GM04503 (cell line): Measurements from ENCODE around the gene GNB1.
A peak's percentile ranks its signal among the peaks of the same experiment; 100 is the strongest.

Experiments
- DNase-seq: peaks from one replicate; pipeline ENCODE4 v3.0.0-alpha.2; 2012; ENCODE audit warnings: low read depth

GNB1 gene

GRCh38 chr1:1922956-1923833, 32.3 kb upstream of the GNB1 start:
- DNase-seq, result no peak

GRCh38 chr1:1922702-1922955, 31.7 kb upstream of the GNB1 start:
- DNase-seq, result no peak

- DNase-seq, result no peak
Measured at GRCh38 chr1:1921901-1922701, 31.2 kb upstream of the GNB1 start.

GRCh38 chr1:1921459-1921862, 30.6 kb upstream of the GNB1 start:
- DNase-seq, result no peak

GRCh38 chr1:1920608-1921458, 29.9 kb upstream of the GNB1 start:
- no peak for DNase-seq

GRCh38 chr1:1920057-1920607, 29.2 kb upstream of the GNB1 start:
- DNase-seq, result no peak

- peak; percentile 48 for DNase-seq
Measured at GRCh38 chr1:1919304-1920056, 28.6 kb upstream of the GNB1 start.

GRCh38 chr1:1918901-1919303, 28.0 kb upstream of the GNB1 start, which contains the start of gene TMEM52:
TMEM52 (minus strand) TSS chr1:1919279; CDS start chr1:1919265, 14 bp downstream.
- no peak for DNase-seq

- DNase-seq, result no peak
Measured at GRCh38 chr1:1917995-1918900, 27.4 kb upstream of the GNB1 start.

- DNase-seq, result no peak
Measured at GRCh38 chr1:1917304-1917976, 26.6 kb upstream of the GNB1 start.

GRCh38 chr1:1916851-1917251, 26.0 kb upstream of the GNB1 start:
- no peak for DNase-seq

GRCh38 chr1:1915911-1916840, 25.3 kb upstream of the GNB1 start:
- DNase-seq, result no peak

GRCh38 chr1:1914971-1915692, 24.2 kb upstream of the GNB1 start, which contains the start of gene CALML6:
CALML6 (plus strand) TSS chr1:1915260; CDS start chr1:1915281, 21 bp downstream.
- no peak for DNase-seq

GRCh38 chr1:1914101-1914970, 23.4 kb upstream of the GNB1 start:
- DNase-seq, result no peak

GRCh38 chr1:1911350-1912041, 20.6 kb upstream of the GNB1 start:
- DNase-seq, result no peak

- no peak for DNase-seq
Measured at GRCh38 chr1:1910651-1911331, 19.9 kb upstream of the GNB1 start.
